T follicular helper cell (primary cell): ENCODE data around the gene STX1B.
A peak's percentile ranks its signal among the peaks of the same experiment; 100 is the strongest.

Experiments
- DNase-seq: peaks from one replicate; pipeline ENCODE4 v3.0.0-alpha.2; 2020; ENCODE audit warnings: low read depth

STX1B gene

GRCh38 chr16:30996324-30996984, 14.0 kb downstream of the STX1B start:
- no peak for DNase-seq

GRCh38 chr16:30995927-30996323, 14.5 kb downstream of the STX1B start:
- DNase-seq: no peak

- no peak for DNase-seq
Measured at GRCh38 chr16:30992931-30993816, 17.3 kb downstream of the STX1B start.

GRCh38 chr16:30992276-30992780, 18.1 kb downstream of the STX1B start:
- no peak for DNase-seq

GRCh38 chr16:30991052-30991451, 19.4 kb downstream of the STX1B start:
- no peak for DNase-seq

GRCh38 chr16:30990105-30990504, 20.3 kb downstream of the STX1B start:
- DNase-seq: no peak

- DNase-seq: no peak
Measured at GRCh38 chr16:30989469-30990047, 20.9 kb downstream of the STX1B start.

GRCh38 chr16:30987581-30988190, 22.8 kb downstream of the STX1B start:
- DNase-seq: no peak

GRCh38 chr16:30986129-30986991, 24.1 kb downstream of the STX1B start:
- no peak for DNase-seq

GRCh38 chr16:30985401-30986128, 24.9 kb downstream of the STX1B start:
- DNase-seq: no peak

- peak; percentile 68 for DNase-seq
Measured at GRCh38 chr16:30984669-30985400, 25.6 kb downstream of the STX1B start, which contains the start of gene HSD3B7. Gene HSD3B7 (plus strand): TSS chr16:30985207. CDS start chr16:30985659, 452 bp downstream.

GRCh38 chr16:30983898-30984610, 26.4 kb downstream of the STX1B start:
- no peak for DNase-seq

- no peak for DNase-seq
Measured at GRCh38 chr16:30983289-30983889, 27.0 kb downstream of the STX1B start.

GRCh38 chr16:30982548-30983288, 27.7 kb downstream of the STX1B start:
- DNase-seq: no peak

GRCh38 chr16:30980959-30981358, 29.5 kb downstream of the STX1B start:
- no peak for DNase-seq

GRCh38 chr16:30980434-30980833, 30.0 kb downstream of the STX1B start:
- no peak for DNase-seq

GRCh38 chr16:30980023-30980371, 30.4 kb downstream of the STX1B start:
- DNase-seq: no peak
